Upper lobe of left lung (tissue), 6 donors: ENCODE measurements around the gene VEGFB. TPM values are rescaled to one million over a fixed set of nuclear protein-coding genes. Genes with fewer than 3 reads are reported as not detected.

Experiments
- ATAC-seq, 2 donors: fragments of 200-7000 bp; cut with Tn5 transposase; one replicate each; pipeline ENCODE4 v1.9.1; 2022; ENCODE audit warnings: mild to moderate bottlenecking in 2 of 2, moderate library complexity in 2 of 2; ENCODE audit not compliant: low FRiP score in 2 of 2
- DNase-seq, 2 donors: peaks; one replicate each; pipeline ENCODE4 v3.0.0-alpha.2; 2019 to 2020
- H3K27ac ChIP-seq, 4 donors: fragments of 200-600 bp; sonication (generic); one replicate each; pipeline ENCODE4 v1.5.1; 2016 to 2019
- H3K27me3 ChIP-seq, 4 donors: fragments of 200-600 bp; sonication (generic); one replicate each; pipeline ENCODE4 v1.5.1; 2017 to 2019
- H3K36me3 ChIP-seq, 4 donors: fragments of 200-600 bp; sonication (generic); one replicate each; pipeline ENCODE4 v1.5.1; 2016 to 2019
- H3K4me1 ChIP-seq, 4 donors: fragments of 200-600 bp; sonication (generic); one replicate each; pipeline ENCODE4 v1.5.1; 2018 to 2019
- H3K4me3 ChIP-seq, 4 donors: fragments of 200-600 bp; sonication (generic); one replicate each; pipeline ENCODE4 v1.5.1; 2017 to 2019; ENCODE audit warnings: mild to moderate bottlenecking in 2 of 4, moderate library complexity in 1 of 4
- H3K9me3 ChIP-seq, 4 donors: fragments of 200-600 bp; sonication (generic); one replicate each; pipeline ENCODE4 v1.5.1; 2018 to 2019
- EP300 ChIP-seq, 4 donors: sonication (generic); formaldehyde crosslinking; IDR thresholded peaks; one replicate each; pipeline ENCODE4 v1.5.1; 2017; ENCODE audit warnings: antibody characterized with exemption in 4 of 4, control low read depth in 2 of 4
- POLR2A ChIP-seq, 4 donors: fragments of 450-650 bp; IDR thresholded peaks; one replicate each; pipeline ENCODE4 v1.5.1; 2016 to 2017; ENCODE audit warnings: antibody characterized with exemption in 4 of 4, mild to moderate bottlenecking in 2 of 4
- POLR2AphosphoS5 ChIP-seq, 2 donors: sonication (generic); formaldehyde crosslinking; IDR thresholded peaks; one replicate each; pipeline ENCODE4 v1.5.1; 2017; ENCODE audit warnings: antibody characterized with exemption in 2 of 2
- WGBS, 2 donors: methylation state at CpG; one replicate each; pipeline ENCODE4 v1.1.5; 2017 to 2018; 5-methylcytosine and 5-hydroxymethylcytosine counted together
- total RNA-seq, 6 donors: library from RNA; depleted of rRNA in 4 of 6; stranded (reverse); fragments of >200 nt in 4 of 6; gene quantifications; one replicate each; pipeline versions ENCODE4 v1.1.0 to v1.2.1, GENCODE V29; 2016 to 2021
- TF ChIP-seq, protein P1 (sequence below), 6 experiments: fragments of 450-650 bp in 4 of 6; fragments of 200-600 bp in 2 of 6; sonication (generic) in 2 of 6; IDR thresholded peaks; one replicate each; pipeline ENCODE4 v1.5.1; 2016 to 2019; ENCODE audit warnings: antibody characterized with exemption in 6 of 6
- donor health status: DM: no; HTN: no; CAD: no; lungs with moderate emphysema.
- donor health status: DM: no; HTN: yes; CAD: no; lungs with severe emphysema.

The VEGFB gene
- total RNA-seq, 6 donors from 2014 or later = 25.1 to 171 (median 124) TPM

DNA sequence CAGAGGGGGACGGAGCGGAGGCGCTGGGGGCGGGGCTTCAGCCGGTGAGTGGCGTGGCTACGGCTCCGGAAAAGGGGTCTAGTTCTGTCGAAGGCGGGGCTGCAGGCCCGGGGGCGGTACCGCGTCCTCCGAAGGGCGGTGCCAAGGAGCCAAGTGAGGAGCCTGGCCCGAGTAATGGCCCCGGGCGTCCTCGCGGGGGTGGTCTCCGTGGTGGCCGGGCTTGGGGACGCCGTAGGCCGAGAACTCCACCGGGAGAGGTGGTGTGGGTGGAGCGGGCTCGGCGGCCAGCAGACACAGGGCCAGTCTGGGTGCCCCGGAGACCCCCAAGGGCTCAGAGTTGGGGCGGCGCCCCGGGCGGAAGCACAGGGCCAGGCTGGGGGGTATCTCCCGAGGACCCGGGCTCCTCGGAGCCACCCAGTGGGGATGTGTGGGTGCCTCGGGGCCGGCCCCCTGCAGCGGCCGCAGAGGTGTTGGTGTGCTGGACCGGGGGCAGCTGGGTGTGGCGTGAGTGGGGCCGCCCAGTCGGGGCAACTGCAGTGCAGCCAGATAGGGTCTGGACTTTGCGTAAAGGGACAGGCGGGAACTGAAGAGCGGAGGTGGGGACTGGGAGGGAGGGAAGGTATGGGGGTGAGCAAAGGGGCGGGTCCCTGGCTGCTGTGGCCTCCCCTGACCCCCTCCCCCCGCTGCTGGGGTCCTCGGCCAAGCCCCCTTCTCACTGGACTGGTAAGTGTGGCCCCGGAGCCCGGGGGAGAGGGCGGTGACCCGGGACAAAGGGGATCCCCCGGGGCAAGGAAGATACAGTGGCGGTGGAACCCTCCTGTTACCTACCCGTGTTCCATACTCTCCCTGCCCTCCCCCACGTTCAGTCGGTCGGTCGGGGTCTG, 7.3 kb downstream of the VEGFB start:
- ATAC-seq = peak in 1 of 2 donors; percentile 2
- Histone ChIP-seq H3K4me3 (peak overlapping the region; percentile 71 to 97 (median 90)), H3K36me3 (peaks cover 0 to 31% (median 18%) of the 10 kb centered on the region in 4 donors), H3K9me3 (no peaks in the 10 kb centered on the region), H3K27me3 (no peaks in the 10 kb centered on the region), H3K4me1 (peaks cover 55 to 73% (median 59%) of the 10 kb centered on the region in 4 donors), H3K27ac (peak overlapping the region; percentile 93 to 99 (median 98))
- TF ChIP-seq POLR2AphosphoS5 (IDR thresholded peaks at IDR 0.05) (peak; percentile 61 to 75), POLR2A (IDR thresholded peaks at IDR 0.05) (peak in 3 of 4 donors; percentile 34 to 58 (median 45)), EP300 (IDR thresholded peaks at IDR 0.05) (no peak)
- TF ChIP-seq, protein P1, sequence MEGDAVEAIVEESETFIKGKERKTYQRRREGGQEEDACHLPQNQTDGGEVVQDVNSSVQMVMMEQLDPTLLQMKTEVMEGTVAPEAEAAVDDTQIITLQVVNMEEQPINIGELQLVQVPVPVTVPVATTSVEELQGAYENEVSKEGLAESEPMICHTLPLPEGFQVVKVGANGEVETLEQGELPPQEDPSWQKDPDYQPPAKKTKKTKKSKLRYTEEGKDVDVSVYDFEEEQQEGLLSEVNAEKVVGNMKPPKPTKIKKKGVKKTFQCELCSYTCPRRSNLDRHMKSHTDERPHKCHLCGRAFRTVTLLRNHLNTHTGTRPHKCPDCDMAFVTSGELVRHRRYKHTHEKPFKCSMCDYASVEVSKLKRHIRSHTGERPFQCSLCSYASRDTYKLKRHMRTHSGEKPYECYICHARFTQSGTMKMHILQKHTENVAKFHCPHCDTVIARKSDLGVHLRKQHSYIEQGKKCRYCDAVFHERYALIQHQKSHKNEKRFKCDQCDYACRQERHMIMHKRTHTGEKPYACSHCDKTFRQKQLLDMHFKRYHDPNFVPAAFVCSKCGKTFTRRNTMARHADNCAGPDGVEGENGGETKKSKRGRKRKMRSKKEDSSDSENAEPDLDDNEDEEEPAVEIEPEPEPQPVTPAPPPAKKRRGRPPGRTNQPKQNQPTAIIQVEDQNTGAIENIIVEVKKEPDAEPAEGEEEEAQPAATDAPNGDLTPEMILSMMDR (IDR thresholded peaks at IDR 0.05) = peak in 3 of 6 experiments; percentile 11 to 38 (median 14)
- DNase-seq = peak in 1 of 2 donors; percentile 55
- 0 to 1% methylated on average over 23 to 43 of the region's 63 CpGs for WGBS, 2 donors

DNA sequence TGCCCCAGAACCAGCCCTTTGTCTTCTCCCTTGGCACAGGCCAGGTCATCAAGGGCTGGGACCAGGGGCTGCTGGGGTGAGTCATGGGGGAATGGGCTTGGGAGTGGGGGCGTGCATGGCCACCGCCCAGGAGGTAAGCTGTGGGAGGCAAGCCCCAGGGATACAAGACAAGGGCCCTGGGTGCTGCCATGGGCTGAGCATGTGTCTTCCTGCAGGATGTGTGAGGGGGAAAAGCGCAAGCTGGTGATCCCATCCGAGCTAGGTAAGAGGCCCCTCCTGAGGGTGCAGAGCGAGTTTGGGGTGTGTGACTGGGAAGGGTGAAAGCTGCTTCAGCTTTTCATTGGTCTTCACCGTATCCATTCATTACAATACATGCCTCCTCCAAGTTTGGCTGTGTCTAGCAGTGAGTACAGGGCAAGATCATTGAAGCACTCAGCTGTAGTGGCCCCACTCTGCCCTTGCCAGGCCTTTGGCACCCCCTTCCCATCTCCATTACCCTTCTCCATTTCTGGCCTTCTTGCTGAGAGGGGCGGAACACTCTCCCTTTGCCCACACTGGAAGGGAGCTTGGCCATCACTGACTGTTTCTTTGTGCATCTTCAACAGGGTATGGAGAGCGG, 9.0 kb downstream of the VEGFB start:
- Histone ChIP-seq H3K4me1 (peaks cover 48 to 70% (median 56%) of the 10 kb centered on the region in 4 donors), H3K27ac (peak overlapping the region in 1 of 4 donors; percentile 93), H3K27me3 (no peaks in the 10 kb centered on the region), H3K36me3 (peaks cover 0 to 18% (median 13%) of the 10 kb centered on the region in 4 donors), H3K4me3 (peak overlapping the region in 1 of 4 donors; percentile 89), H3K9me3 (no peaks in the 10 kb centered on the region)
- TF ChIP-seq POLR2A (IDR thresholded peaks at IDR 0.05) = no peak
- TF ChIP-seq EP300 (IDR thresholded peaks at IDR 0.05) = no peak
- no peak for TF ChIP-seq POLR2AphosphoS5 (IDR thresholded peaks at IDR 0.05)
- TF ChIP-seq, protein P1 (IDR thresholded peaks at IDR 0.05) = no peak
- DNase-seq = peak in 1 of 2 donors; percentile 38
- WGBS, 2 donors = 81 to 90% methylated on average over 4 to 8 of the region's 8 CpGs
- ATAC-seq = no peak

DNA sequence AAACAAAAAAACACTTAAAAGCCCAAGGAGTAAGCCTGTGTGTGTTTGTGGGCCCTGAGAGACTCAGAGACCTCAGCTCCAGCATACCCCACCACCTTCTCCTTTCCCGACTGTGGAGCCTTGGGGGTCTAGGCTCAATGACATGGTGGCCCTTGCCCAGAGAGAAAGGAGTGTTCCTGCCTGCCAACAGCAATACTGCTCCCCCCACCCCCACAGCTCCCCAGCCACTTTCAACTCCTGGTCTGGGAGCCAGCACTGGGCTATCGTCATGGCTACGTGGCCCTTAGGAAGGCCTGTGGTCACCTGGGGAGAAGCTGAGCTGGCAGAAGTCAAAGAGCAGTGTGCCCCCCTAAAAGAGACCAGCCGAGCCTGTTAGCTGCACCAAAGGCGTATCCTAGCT, 9.7 kb downstream of the VEGFB start:
- 76 to 86% methylated on average over 5 of the region's 5 CpGs for WGBS, 2 donors
- Histone ChIP-seq H3K9me3 (no peaks in the 10 kb centered on the region), H3K27ac (no peak overlapping the region), H3K36me3 (peaks cover 0 to 13% (median 10%) of the 10 kb centered on the region in 4 donors), H3K4me1 (peaks cover 45 to 64% (median 52%) of the 10 kb centered on the region in 4 donors), H3K27me3 (no peaks in the 10 kb centered on the region), H3K4me3 (no peak overlapping the region)
- TF ChIP-seq, protein P1 (IDR thresholded peaks at IDR 0.05) = no peak
- no peak for TF ChIP-seq POLR2A (IDR thresholded peaks at IDR 0.05)
- TF ChIP-seq POLR2AphosphoS5 (IDR thresholded peaks at IDR 0.05) = no peak
- TF ChIP-seq EP300 (IDR thresholded peaks at IDR 0.05) = no peak
- ATAC-seq (no peak), DNase-seq (no peak)

DNA sequence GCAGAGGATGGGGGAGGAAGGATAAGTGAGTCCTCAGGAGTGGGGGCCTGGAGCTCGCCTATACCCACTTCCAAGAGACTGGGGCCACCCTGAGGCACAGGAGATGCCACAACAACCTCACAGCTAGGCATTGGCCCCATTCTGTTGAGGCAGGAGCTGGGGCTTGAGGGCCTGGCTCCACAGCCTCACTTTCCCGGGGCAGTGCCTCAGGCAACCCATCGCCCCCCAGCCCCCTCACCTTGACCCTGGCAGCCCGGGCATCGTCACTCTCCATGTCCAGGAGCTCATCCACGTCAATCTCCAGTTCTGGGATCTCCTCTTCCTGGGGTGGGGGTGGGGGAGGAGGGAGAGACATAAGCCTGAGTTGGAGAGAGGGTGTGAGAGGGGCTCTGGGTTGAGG, 10.6 kb downstream of the VEGFB start:
- TF ChIP-seq, protein P1 (IDR thresholded peaks at IDR 0.05) = no peak
- TF ChIP-seq POLR2AphosphoS5 (IDR thresholded peaks at IDR 0.05) (no peak), POLR2A (IDR thresholded peaks at IDR 0.05) (no peak), EP300 (IDR thresholded peaks at IDR 0.05) (no peak)
- WGBS, 2 donors = 30% methylated on average over 6 of the region's 6 CpGs; no CpG with 5 or more reads in 1 of the 2 donors
- H3K4me1 ChIP-seq = peaks cover 40 to 56% (median 46%) of the 10 kb centered on the region in 4 donors
- peaks cover 0 to 13% (median 10%) of the 10 kb centered on the region in 4 donors for H3K36me3 ChIP-seq
- no peaks in the 10 kb centered on the region for H3K9me3 ChIP-seq
- no peak for ATAC-seq
- H3K27me3 ChIP-seq = no peaks in the 10 kb centered on the region
- peak in 1 of 2 donors; percentile 45 for DNase-seq
- H3K27ac ChIP-seq = peak overlapping the region; percentile 73 to 91 (median 82)
- H3K4me3 ChIP-seq = peak overlapping the region in 3 of 4 donors; percentile 69 to 79 (median 70)
